NCI-H2227 (cell line): ENCODE data around the gene FHIT.
A peak's percentile ranks its signal among the peaks of the same experiment; 100 is the strongest.
"Not testable (repeated sequence)": the region's sequence is repeated elsewhere in the genome, so short reads cannot be mapped to it uniquely, and the experiment has no call there.

ENCODE experiments used
- DNase-seq: peaks from one replicate; lab custom pipeline; 2025; ENCODE audit not compliant: unreplicated experiment; lab: John Stamatoyannopoulos, UW

The FHIT gene

GRCh38 chr3:59824876-59825275, 1426.4 kb downstream of the FHIT start:
- no peak for DNase-seq

DNA sequence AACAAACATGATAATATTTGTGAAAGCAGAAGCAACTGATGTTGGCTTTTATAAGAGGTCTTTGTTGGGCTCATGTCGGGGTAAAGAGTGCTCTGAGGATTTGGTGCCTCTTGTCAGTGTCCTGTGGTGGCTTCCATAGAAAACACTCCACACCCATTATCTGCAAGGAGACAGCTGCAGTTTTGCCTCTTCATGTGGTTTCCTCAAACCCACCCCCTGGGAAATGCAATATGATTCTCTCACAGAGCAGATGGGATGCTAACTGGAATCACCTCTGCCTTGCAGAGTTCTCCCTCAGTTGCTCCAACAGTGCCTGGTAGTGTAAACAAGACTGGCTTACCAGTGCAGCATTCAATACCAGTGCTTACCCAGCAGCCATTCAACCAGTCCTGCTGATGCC, 1430.0 kb downstream of the FHIT start:
- DNase-seq = no peak

- no peak for DNase-seq
These were observed 1430.8 kb downstream of the FHIT start for GRCh38 chr3:59820352-59820934.

DNA sequence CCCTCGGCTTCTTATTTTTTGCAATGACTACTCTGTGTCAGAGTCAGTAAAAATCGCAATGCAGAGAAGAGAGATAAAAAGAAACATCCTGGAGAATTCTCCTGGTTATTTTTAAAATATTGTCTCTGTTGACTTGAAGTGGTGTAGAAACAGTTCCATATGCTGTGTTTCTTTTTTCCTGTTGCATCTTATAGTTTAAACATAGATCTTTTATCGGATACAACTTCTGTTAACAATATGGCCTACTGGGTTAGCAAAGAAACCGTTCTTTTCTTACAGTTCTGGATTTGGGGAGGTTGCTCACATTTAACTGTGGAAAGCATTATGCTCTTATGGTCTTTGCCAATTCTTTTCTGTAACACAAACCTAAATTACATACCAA, 1432.3 kb downstream of the FHIT start:
- no peak for DNase-seq

DNA sequence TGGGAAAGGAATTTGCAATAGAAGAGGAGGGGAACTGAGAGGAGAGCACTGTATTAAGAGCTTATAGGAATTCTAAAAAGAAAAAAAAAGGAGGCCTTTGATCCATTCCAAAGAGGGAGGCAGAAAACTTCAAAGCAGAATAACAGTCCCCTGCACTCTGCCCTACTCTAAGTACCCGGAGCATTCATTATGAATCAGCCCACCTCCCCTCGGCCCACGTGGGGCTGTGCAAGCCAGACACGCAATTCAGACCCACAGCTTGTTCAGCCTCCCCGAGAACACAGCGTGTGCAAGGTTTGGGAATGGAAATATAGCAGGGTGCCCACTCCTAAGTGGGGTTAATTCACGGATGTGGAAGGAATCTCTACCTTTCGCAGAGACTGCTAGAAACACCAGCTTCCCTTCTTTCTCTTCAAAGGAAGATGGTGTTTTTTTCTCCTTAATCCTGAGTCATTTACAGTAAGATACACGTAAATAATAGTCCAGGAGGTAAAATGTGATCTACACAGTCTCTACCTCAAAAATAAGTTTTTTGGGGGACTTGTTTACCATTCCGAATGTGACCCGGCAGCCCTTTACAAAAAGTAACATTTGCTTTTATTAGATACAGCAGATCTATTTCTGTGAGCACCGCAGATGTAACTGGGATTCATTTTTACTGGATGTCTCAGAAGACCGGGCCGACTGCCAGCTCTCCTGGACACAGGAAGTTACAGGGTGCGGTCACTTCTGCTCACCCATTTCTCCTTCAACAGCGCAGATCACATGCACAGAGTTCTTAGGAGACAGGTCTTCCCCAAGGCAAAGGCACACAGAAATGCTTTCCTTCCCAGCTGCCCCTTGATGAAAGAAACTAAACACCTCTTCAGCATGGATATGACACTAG, 1433.0 kb downstream of the FHIT start:
- DNase-seq = no peak

GRCh38 chr3:59817511-59817910, 1433.7 kb downstream of the FHIT start:
- no peak for DNase-seq

DNA sequence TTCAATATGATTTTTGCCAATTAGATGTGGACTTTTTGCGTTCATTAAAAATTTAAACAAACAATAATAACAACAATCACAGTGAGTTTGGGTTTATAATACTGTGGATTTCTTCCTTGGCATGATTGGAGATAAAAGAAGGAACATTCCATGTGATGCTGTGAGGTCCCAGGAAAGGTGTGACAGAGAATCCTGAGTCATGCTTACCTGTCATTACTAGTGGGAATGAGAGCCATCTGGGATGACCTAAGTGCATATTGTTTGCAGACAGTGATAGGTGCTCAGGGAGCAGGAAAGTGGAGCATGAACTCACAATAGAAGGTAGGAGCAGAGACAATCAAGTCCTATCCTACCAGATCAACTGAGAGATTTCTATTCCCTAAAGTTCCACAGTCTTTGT, 1434.9 kb downstream of the FHIT start:
- no peak for DNase-seq

DNA sequence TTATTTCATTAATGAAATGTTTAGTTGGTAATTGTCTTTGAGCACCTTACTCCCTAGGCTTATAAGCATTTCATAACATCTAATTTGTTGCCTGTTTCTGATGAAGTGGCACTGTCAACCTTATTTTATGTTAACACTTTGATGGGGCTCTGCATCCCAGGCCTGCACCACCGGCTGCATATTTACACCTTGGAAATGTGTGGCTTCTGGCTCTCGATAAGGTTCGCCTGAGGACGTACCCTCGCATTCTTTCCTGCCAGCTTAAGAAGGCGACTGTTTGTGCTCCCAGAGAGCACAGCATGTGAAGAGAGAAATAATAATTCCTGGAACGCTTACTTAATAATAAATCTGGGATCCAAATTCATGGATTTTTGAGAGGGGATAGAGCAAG, 1438.1 kb downstream of the FHIT start:
- peak; percentile 21 for DNase-seq

- no peak for DNase-seq
These were observed 1438.8 kb downstream of the FHIT start for GRCh38 chr3:59812237-59813147.

DNA sequence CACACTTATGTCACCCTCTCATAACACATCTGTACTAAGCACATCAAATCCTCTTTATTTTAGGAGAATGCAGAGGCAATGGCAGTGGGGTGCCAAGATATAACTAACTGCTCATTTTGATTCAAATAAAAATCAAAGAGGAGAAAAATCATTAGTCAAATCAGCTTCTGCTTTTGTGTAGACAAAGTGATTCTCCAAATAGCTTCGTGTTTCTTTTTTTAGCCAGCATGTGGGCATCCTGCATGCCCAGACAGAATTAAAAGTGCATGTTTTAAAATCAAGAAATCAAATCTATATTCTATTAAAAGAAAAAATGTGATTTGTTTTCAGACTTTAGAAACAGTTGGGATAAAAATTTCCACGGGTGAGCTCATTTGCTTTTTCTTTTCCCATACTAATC, 1440.1 kb downstream of the FHIT start:
- DNase-seq = no peak

DNA sequence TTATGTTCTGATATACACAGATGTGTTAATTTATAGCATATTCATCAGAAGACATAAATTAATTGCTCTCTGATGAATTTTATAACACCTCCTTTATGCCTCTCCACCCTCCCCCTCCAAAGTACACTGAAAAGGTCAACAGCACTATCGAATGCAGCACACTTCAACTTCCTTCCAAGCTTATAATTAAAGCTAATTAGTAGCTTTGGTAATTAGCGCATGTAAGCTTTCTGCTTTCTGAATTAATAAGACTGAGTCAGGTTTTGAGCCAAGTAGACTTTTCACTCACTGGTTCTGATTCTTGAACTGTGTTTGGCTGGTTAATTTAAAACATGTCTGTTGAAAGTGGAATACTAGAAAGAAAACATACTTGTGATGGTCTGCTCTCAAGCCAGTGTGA, 1440.6 kb downstream of the FHIT start:
- no peak for DNase-seq

DNA sequence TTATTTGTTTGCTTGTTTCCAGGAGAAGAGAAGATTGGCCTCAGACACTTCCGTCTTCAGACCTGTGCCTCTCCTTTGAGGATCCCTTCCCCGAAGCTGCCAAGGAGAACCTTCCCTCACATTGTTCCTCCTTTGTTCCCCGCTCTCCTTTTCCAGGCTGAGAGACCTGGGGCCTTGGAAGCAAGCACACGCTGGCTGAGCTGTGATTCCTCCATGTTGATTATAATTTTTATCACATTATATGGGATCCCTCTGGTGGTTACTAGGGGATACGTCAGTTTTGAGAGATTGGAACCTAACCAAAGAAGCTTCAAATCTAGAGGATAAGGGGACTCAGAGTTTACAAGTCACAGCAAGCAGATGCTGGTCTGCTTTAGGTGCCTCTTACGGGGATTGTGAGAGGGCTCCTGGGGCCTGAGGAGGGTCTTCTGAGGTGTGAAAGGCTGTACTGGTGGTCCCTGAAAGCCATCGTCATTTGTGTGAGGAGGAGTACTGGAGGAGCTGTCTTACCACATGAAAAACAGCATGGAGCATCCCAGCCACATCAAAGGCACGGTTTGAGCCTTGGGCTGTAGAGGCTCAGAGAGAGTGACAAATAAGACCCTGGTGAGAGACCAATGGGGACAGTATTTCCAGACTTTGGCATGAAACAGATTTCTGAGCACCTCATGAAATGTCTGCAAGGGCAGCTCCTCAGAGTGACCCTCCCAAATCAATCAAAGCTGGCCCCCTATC, 1441.4 kb downstream of the FHIT start:
- peak; percentile 25 for DNase-seq

GRCh38 chr3:59809016-59809415, 1442.2 kb downstream of the FHIT start:
- DNase-seq = no peak

DNA sequence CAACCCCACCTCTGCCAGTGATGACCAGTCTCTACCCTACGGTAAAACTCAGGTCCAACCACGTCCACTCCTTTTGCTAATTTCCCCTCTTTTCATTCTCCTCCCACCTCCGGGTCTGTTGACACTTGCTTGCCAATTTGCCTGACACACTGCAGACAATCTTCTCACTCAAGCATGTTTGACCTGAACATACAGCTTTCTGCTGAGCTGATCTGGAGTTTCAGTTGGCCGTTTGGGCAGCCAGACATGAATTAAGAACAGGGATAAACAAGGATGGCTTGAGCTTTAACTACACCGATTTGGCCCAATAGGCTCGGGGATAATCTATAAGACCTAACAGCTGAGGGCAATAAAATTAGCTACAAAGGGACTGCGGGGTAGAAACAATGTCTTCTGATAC, 1442.8 kb downstream of the FHIT start:
- no peak for DNase-seq

DNA sequence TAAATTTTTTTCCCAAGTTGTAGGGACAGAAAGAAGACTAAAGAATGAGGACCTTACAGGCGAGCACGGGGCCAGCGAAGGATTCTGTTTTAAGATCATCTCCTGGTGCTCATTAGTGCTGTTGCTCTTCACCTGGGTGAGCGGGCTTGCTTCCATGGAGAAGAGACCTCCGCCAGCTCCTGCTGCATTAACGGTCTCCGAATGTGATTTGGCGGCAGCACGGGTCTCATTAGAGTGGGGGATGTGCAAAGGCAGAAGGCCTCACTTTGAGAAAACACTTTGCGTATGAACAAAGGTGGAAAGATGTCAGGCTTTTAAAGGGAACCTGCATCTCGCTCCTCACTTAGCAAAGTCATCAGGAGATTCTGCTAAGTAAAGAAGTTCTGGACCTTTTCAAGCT, 1448.0 kb downstream of the FHIT start:
- DNase-seq = no peak

GRCh38 chr3:59802453-59802852, 1448.8 kb downstream of the FHIT start:
- DNase-seq = not testable (repeated sequence)

GRCh38 chr3:59802045-59802444, 1449.2 kb downstream of the FHIT start:
- no peak for DNase-seq

GRCh38 chr3:59800481-59800880, 1450.8 kb downstream of the FHIT start:
- no peak for DNase-seq

- no peak for DNase-seq
These were observed 1452.7 kb downstream of the FHIT start for GRCh38 chr3:59798372-59799086.

DNA sequence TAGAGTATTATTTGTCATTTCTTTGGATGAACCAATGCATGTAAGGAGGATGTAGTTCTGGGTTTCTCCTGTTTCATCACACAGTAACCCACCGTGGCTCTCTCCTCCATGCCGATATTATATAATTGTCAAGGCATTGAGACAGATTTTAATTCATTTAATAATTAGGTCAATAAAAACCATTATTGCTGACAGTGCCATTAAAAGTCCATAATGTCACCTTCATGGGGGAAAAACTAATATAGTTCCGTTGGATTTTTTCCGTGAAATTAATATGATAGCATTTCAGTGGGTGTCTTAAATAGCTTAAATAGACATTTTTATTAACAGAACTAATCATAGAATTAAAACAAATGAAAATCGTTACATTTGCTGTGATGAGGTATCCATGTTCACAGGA, 1453.7 kb downstream of the FHIT start:
- DNase-seq = no peak
